Testis (tissue), 2 donors: ENCODE measurements around the gene IL21.

ENCODE experiments used
- POLR2A ChIP-seq: fragments of 450-650 bp; IDR thresholded peaks from one replicate; pipeline ENCODE4 v1.6.1; 2017; ENCODE audit warnings: antibody characterized with exemption, mild to moderate bottlenecking, moderate library complexity
- TF ChIP-seq, protein P1 (sequence below), 3 experiments: fragments of 450-650 bp in 2 of 3; fragments of 200-600 bp in 1 of 3; sonication (generic) in 1 of 3; IDR thresholded peaks; one replicate each; pipeline ENCODE4 v1.5.1; 2016 to 2019; ENCODE audit warnings: antibody characterized with exemption in 3 of 3, mild to moderate bottlenecking in 2 of 3, moderate library complexity in 1 of 3

DNA sequence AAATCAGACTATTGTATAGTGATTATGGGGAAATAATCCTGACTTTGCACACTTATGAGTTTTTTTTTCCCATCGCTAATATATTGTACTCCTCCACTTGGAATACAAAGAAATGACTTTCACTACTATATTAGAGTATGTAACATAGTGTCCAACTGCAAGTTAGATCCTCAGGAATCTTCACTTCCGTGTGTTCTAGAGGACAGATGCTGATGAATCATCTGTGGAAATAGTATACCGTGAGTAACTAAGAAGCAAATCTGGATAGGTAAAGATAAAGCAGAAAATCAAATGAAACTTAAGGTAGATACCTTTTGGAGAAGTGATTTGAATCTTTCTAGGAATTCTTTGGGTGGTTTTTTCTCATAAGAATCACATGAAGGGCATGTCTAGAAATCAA lies 8.3 kb downstream of the IL21 start:
- TF ChIP-seq, protein P1, sequence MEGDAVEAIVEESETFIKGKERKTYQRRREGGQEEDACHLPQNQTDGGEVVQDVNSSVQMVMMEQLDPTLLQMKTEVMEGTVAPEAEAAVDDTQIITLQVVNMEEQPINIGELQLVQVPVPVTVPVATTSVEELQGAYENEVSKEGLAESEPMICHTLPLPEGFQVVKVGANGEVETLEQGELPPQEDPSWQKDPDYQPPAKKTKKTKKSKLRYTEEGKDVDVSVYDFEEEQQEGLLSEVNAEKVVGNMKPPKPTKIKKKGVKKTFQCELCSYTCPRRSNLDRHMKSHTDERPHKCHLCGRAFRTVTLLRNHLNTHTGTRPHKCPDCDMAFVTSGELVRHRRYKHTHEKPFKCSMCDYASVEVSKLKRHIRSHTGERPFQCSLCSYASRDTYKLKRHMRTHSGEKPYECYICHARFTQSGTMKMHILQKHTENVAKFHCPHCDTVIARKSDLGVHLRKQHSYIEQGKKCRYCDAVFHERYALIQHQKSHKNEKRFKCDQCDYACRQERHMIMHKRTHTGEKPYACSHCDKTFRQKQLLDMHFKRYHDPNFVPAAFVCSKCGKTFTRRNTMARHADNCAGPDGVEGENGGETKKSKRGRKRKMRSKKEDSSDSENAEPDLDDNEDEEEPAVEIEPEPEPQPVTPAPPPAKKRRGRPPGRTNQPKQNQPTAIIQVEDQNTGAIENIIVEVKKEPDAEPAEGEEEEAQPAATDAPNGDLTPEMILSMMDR (IDR thresholded peaks at IDR 0.05): no peak
- no peak for TF ChIP-seq POLR2A
